Measurements from ENCODE around the gene HOXA3. TPM values are rescaled to one million over a fixed set of nuclear protein-coding genes. Genes with fewer than 3 reads are reported as not detected.

Gene HOXA3
- total RNA-seq, 1 experiment from 2014 or later = not detected

DNA sequence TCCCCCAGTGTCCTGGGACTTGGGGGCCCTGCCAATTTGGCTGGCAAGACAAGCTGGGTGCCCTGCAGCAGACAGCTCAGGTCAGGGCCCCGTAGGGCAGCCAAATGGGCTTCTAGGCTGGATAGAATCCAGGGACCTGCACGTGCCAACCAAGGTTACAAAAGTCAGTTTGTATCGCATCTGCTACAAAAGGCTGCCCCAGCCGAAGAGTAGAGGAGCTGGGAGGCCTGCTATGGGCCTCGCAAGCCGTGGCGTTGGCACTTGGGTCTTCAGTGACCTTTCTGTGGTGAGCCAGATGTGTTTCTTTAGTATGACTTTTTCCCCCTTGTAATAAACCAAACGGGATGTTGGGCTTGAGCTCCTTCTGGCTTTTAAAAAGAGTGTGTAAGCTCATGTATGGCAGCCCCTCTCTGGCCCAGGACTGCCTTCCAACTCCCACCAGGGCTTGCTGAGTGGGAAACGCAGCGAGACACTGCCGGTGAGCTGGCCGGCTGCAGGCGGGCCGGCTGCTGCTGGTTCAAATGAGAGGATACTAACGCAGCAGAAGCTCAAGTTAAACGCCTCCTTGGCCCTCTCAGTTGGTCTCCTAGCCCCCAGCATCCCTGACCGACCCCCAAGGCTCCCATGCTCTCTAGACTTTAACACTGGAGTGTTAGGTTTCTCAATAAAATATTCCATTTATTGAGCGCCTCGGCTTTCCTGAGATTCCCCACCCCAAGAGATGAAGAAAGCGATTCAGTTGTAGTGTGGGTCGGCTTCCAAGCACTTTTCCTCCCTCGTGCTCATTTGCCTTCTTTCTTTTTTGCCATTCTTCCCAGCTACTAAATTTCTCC is 24.8 kb upstream of the HOXA3 start:
- Histone ChIP-seq H3K56ac (ENCODE audit: insufficient read length, low read depth, low read length) (no peak overlapping the region), H2BK12ac (ENCODE audit: insufficient read length, low read depth, low read length) (no peak overlapping the region), H2BK20ac (ENCODE audit: low read depth, low read length, poor library complexity, severe bottlenecking) (no peak overlapping the region), H2BK120ac (ENCODE audit: low read depth, low read length, poor library complexity, severe bottlenecking) (no peak overlapping the region), H2BK5ac (ENCODE audit: insufficient read length, low read length) (no peak overlapping the region), H4K8ac (replicated peaks; ENCODE audit: insufficient read length, low read depth, low read length) (no peak overlapping the region), H3K4me2 (ENCODE audit: insufficient read depth, insufficient read length, low read length) (no peak overlapping the region), H3K4me1 (ENCODE audit: insufficient read depth, low read length) (no peaks in the 10 kb centered on the region), H3K9me3 (ENCODE audit: control insufficient read depth, low read depth, low read length) (no peaks in the 10 kb centered on the region), H4K20me1 (ENCODE audit: control insufficient read depth, insufficient read depth, insufficient read length) (no peaks in the 10 kb centered on the region), H3K4ac (ENCODE audit: low read depth, low read length) (no peak overlapping the region), H3K27ac (ENCODE audit: insufficient read length, low read depth, low read length) (no peak overlapping the region), H3T11ph (ENCODE audit: low read length) (no peak overlapping the region), H4K5ac (ENCODE audit: insufficient read length, low read depth, low read length) (no peak overlapping the region), H3K9ac (ENCODE audit: extremely low read depth, insufficient read length, low read length) (no peak overlapping the region), H2AFZ (ENCODE audit: low read length) (no peak overlapping the region), H3K27me3 (ENCODE audit: insufficient read depth, low read length) (peaks cover 98% of the 10 kb centered on the region), H3K14ac (ENCODE audit: insufficient read depth, low read length) (no peak overlapping the region), H2AK5ac (ENCODE audit: insufficient read length, low read length) (no peak overlapping the region), H3K23ac (ENCODE audit: insufficient read length, low read depth, low read length) (no peak overlapping the region), H3K18ac (ENCODE audit: insufficient read length, low read depth, low read length) (no peak overlapping the region), H2BK15ac (ENCODE audit: low read depth, low read length) (no peak overlapping the region), H3K79me1 (ENCODE audit: insufficient read depth, low read depth, low read length, poor library complexity, severe bottlenecking) (no peaks in the 10 kb centered on the region), H4K91ac (ENCODE audit: insufficient read length, low read depth, low read length) (no peak overlapping the region), H3K79me2 (ENCODE audit: insufficient read depth, low read length) (no peaks in the 10 kb centered on the region), H3K23me2 (ENCODE audit: insufficient read length, low read depth, low read length, poor library complexity, severe bottlenecking) (no peaks in the 10 kb centered on the region)
- H3K27me3 Mint-ChIP-seq (ENCODE audit: low read depth) = peaks cover 98% of the 10 kb centered on the region
- TF ChIP-seq, protein P1, sequence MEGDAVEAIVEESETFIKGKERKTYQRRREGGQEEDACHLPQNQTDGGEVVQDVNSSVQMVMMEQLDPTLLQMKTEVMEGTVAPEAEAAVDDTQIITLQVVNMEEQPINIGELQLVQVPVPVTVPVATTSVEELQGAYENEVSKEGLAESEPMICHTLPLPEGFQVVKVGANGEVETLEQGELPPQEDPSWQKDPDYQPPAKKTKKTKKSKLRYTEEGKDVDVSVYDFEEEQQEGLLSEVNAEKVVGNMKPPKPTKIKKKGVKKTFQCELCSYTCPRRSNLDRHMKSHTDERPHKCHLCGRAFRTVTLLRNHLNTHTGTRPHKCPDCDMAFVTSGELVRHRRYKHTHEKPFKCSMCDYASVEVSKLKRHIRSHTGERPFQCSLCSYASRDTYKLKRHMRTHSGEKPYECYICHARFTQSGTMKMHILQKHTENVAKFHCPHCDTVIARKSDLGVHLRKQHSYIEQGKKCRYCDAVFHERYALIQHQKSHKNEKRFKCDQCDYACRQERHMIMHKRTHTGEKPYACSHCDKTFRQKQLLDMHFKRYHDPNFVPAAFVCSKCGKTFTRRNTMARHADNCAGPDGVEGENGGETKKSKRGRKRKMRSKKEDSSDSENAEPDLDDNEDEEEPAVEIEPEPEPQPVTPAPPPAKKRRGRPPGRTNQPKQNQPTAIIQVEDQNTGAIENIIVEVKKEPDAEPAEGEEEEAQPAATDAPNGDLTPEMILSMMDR (conservative IDR thresholded peaks at IDR 0.05) = no peak
- no peak overlapping the region for H3K4me3 Mint-ChIP-seq
- H3K4me1 Mint-ChIP-seq = peaks cover 3 to 9% of the 10 kb centered on the region in 2 experiments
- H3K36me3 Mint-ChIP-seq (ENCODE audit: insufficient read depth in 1 of 3, low read depth in 3 of 3) = no peaks in the 10 kb centered on the region; a peak in 2 of 7 replicates
- no peak overlapping the region for H3K27ac Mint-ChIP-seq
- DNase-seq = peak; percentile 20
- H3K9me3 Mint-ChIP-seq = peaks cover 4 to 13% of the 10 kb centered on the region in 2 experiments; a peak in 2 of 5 replicates
- no CpG with 5 or more reads among the region's 22 CpGs for WGBS (ENCODE audit: extremely low coverage, insufficient read length, low lambda C conversion rate)

Data from H9 (cell line).